Progenitor cell of endocrine pancreas (in vitro differentiated cells): ENCODE data around the gene ATG13. TPM values are rescaled to one million over a fixed set of nuclear protein-coding genes. Genes with fewer than 3 reads are reported as not detected.
"Not testable (repeated sequence)": the region's sequence is repeated elsewhere in the genome, so short reads cannot be mapped to it uniquely, and the experiment has no call there.

Experiments used
- DNase-seq: peaks from one replicate; pipeline ENCODE4 v3.0.0; 2021; ENCODE audit warnings: low spot score; ENCODE audit not compliant: unreplicated experiment
- H3K27ac Mint-ChIP-seq: 2 replicates; pipeline ENCODE4 v1.8.0; 2021; ENCODE audit warnings: mild to moderate bottlenecking, moderate library complexity, mixed read lengths
- H3K27me3 Mint-ChIP-seq: 2 replicates; pipeline ENCODE4 v1.8.0; 2021; ENCODE audit warnings: mixed read lengths
- H3K36me3 Mint-ChIP-seq: 2 replicates; pipeline ENCODE4 v1.8.0; 2022; ENCODE audit warnings: mixed read lengths; ENCODE audit not compliant: insufficient read depth
- H3K4me1 Mint-ChIP-seq: 2 replicates; pipeline ENCODE4 v1.8.0; 2021; ENCODE audit warnings: low read depth, mixed read lengths
- H3K4me3 Mint-ChIP-seq: 2 replicates; pipeline ENCODE4 v1.8.0; 2021; ENCODE audit warnings: low read depth, mild to moderate bottlenecking, moderate library complexity, mixed read lengths
- H3K9me3 Mint-ChIP-seq: 2 replicates; pipeline ENCODE4 v1.8.0; 2021; ENCODE audit warnings: low read depth, mixed read lengths
- total RNA-seq: library from RNA; stranded (reverse); gene quantifications from 2 replicates; pipeline ENCODE4 v1.2.1, GENCODE V29; 2021
- TF ChIP-seq, protein P1 (sequence below): fragments of 200-600 bp; sonication (generic); IDR thresholded peaks from one replicate; pipeline ENCODE4 v1.5.0; 2021; ENCODE audit warnings: antibody characterized with exemption, mild to moderate bottlenecking; ENCODE audit not compliant: unreplicated experiment

The ATG13 gene
- total RNA-seq, 1 donor from 2014 or later = 69.8 TPM

DNA sequence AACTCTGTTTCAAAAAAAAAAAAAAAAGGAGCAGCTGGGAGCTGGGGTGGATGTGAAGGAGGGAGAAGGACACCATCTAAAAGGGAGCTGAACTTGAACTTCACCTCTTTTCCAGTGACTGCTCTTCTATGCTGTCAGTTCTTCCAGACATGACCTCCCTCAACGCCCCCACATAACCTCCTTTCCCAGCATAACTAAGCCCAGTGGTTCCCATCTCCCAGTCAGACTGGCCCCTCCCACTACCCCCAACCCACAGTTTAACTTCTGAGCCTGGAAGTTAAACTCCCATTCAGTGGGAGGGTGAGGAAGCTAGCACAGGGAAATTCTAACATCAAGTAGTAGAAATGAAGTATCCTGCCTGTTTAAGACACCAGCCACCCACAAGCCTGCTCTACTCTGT is 81.2 kb downstream of the ATG13 start:
- peak overlapping the region; percentile 37 for H3K27ac Mint-ChIP-seq
- H3K9me3 Mint-ChIP-seq = no peaks in the 10 kb centered on the region
- peaks cover 7% of the 10 kb centered on the region for H3K36me3 Mint-ChIP-seq
- no peaks in the 10 kb centered on the region for H3K27me3 Mint-ChIP-seq
- DNase-seq = no peak
- H3K4me3 Mint-ChIP-seq = peak overlapping the region; percentile 33
- TF ChIP-seq, protein P1, sequence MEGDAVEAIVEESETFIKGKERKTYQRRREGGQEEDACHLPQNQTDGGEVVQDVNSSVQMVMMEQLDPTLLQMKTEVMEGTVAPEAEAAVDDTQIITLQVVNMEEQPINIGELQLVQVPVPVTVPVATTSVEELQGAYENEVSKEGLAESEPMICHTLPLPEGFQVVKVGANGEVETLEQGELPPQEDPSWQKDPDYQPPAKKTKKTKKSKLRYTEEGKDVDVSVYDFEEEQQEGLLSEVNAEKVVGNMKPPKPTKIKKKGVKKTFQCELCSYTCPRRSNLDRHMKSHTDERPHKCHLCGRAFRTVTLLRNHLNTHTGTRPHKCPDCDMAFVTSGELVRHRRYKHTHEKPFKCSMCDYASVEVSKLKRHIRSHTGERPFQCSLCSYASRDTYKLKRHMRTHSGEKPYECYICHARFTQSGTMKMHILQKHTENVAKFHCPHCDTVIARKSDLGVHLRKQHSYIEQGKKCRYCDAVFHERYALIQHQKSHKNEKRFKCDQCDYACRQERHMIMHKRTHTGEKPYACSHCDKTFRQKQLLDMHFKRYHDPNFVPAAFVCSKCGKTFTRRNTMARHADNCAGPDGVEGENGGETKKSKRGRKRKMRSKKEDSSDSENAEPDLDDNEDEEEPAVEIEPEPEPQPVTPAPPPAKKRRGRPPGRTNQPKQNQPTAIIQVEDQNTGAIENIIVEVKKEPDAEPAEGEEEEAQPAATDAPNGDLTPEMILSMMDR = no peak
- peaks cover 19% of the 10 kb centered on the region for H3K4me1 Mint-ChIP-seq

DNA sequence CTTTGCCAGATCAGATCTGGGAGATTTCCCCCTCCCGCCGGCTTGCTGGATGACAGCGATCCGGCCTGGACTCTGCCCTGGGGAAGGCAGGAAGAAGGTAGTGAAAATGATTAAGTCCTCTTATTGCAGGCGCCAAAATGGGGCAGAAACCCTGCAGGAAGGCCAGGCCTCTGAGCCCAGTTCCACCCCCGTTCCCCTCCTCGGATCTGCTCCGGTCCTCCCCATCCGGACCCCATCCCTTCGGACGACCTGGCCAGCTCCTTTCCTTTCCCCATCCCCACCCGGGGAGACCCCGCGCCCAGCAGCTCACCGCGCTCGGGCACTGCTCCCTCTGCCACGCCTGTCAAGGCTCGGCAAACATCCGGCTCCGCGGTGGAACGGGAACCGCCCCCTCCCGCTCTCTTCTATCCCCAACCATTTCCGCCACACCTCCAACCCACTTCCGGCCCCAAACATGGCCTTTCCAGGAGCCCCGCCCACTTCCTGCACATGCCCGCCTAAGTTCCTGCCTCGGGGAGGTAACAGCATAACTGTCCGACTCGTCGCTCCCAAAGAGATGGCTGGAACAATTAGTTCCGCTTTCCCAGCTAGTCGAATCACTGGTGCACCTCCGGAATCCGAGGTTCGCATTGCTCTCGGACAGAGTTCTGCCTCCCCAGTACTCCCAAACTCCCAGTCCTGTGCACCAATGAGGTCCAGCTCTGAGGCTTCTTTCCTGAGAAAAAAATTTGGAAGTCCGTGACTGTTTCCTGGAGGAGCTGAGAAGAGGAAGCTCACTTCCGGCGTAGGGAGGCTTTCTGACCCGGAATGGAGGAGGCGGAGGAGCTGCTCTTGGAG is 83.1 kb downstream of the ATG13 start, which contains the start of the genes ARHGAP1 and ZNF408:
Gene ARHGAP1 (minus strand): TSS at position 379 of the 837 bp plus-strand sequence. CDS start 4,512 bp downstream, outside the sequence.
Gene ZNF408 (plus strand): TSS at position 791 of the 837 bp plus-strand sequence. CDS start 17 bp downstream, at position 808.
- H3K4me1 Mint-ChIP-seq = peaks cover 19% of the 10 kb centered on the region
- TF ChIP-seq, protein P1 = no peak

DNA sequence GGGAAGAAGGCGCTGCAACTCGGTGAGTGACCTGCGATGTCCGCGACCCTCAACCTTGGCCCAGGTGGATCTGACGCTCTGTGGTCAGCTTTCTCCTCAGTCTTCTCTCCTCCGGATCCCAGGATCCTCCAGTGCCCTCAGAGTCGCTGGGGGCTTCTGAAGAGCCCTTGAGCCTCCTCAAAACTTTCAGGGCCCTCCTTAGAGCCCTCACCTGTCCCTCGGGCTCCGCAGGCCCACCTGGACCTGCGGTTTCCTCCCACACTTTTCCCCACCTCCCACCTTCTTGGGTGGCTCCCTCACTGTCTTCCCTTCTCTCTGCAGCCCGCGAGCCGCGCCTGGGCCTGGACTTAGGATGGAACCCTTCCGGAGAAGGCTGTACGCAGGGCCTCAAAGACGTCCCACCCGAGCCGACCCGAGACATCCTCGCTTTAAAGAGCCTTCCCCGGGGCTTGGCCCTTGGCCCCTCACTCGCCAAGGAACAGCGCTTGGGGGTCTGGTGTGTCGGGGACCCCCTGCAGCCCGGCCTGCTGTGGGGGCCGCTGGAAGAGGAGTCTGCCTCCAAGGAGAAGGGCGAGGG is 83.8 kb downstream of the ATG13 start:
- Mint-ChIP-seq H3K27ac (peak overlapping the region; percentile 99), H3K36me3 (peaks cover 5% of the 10 kb centered on the region), H3K4me3 (peak overlapping the region; percentile 99), H3K4me1 (peaks cover 19% of the 10 kb centered on the region), H3K9me3 (no peaks in the 10 kb centered on the region), H3K27me3 (no peaks in the 10 kb centered on the region)
- TF ChIP-seq, protein P1 = no peak
- no peak for DNase-seq

More for the DNA sequence above, 83.1 kb downstream of the ATG13 start, which contains the start of the genes ARHGAP1 and ZNF408:
- H3K27ac Mint-ChIP-seq = peak within 1 kb of the TSS; percentile 99
- peaks cover 5% of the 10 kb centered on the region for H3K36me3 Mint-ChIP-seq
- no peaks in the 10 kb centered on the region for H3K27me3 Mint-ChIP-seq
- peak within 1 kb of the TSS; percentile 99 for H3K4me3 Mint-ChIP-seq
- DNase-seq = peak; percentile 92
- H3K9me3 Mint-ChIP-seq = no peaks in the 10 kb centered on the region

DNA sequence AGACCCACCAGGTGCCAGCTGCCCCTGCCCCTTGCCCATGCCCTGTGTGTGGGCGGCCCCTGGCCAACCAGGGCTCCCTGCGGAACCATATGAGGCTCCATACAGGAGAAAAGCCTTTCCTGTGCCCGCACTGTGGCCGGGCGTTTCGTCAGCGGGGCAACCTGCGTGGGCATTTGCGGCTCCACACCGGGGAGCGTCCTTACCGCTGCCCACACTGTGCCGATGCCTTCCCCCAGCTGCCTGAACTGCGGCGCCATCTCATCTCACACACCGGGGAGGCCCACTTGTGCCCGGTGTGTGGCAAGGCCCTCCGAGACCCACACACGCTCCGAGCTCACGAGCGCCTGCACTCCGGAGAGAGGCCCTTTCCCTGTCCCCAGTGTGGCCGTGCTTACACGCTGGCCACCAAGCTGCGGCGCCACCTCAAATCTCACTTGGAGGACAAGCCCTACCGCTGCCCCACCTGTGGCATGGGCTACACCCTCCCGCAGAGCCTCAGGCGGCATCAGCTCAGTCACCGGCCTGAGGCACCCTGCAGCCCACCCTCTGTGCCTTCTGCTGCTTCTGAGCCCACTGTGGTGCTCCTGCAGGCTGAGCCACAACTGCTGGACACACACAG is 87.8 kb downstream of the ATG13 start:
- H3K27ac Mint-ChIP-seq = no peak overlapping the region
- no peaks in the 10 kb centered on the region for H3K27me3 Mint-ChIP-seq
- peaks cover 7% of the 10 kb centered on the region for H3K36me3 Mint-ChIP-seq
- H3K4me1 Mint-ChIP-seq = peaks cover 12% of the 10 kb centered on the region
- no peaks in the 10 kb centered on the region for H3K9me3 Mint-ChIP-seq
- TF ChIP-seq, protein P1 = no peak
- no peak overlapping the region for H3K4me3 Mint-ChIP-seq
- DNase-seq = no peak

DNA sequence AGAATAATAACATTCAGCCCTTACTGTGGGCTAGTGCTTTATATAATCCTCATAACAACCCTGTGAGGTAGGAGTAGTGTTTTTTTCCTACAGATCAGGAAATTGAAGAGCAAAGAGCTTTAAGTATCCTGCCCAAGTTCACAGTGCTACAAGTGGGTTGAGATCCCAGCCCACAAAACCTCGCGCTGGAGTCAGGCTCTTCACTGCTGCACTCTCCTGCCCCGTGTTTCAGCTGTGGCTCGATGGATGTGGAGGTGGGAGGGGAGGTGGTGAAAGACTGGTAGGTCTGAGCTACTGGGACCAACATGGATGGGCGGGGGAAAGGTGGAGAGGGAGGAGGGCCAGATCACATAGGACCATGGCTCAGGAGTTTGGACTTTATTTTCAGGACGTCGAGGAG is 89.5 kb downstream of the ATG13 start:
- Mint-ChIP-seq H3K9me3 (no peaks in the 10 kb centered on the region), H3K4me3 (no peak overlapping the region)
- DNase-seq = no peak

DNA sequence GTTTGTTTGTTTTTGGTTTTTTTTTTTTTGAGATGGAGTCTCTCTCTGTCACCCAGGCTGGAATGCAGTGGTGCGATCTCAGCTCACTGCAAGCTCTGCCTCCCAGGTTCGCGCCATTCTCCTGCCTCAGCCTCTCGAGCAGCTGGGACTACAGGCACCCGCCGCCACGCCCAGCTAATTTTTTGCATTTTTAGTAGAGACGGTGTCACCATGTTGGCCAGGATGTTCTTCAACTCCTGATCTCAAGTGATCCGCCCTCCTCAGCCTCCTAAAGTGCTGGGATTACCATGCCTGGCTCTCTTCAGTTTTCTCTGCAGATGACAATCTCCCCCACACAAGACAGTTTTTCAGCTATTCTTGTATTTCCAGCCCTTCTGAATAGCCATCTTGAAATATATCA is 92.0 kb downstream of the ATG13 start:
- not testable (repeated sequence) for H3K4me3 Mint-ChIP-seq, H3K27ac Mint-ChIP-seq, H3K9me3 Mint-ChIP-seq, H3K4me1 Mint-ChIP-seq, H3K36me3 Mint-ChIP-seq, DNase-seq, H3K27me3 Mint-ChIP-seq

More for the DNA sequence above, 89.5 kb downstream of the ATG13 start:
- no peaks in the 10 kb centered on the region for H3K27me3 Mint-ChIP-seq
- no peak overlapping the region for H3K27ac Mint-ChIP-seq
- peaks cover 7% of the 10 kb centered on the region for H3K36me3 Mint-ChIP-seq
- TF ChIP-seq, protein P1 = no peak
- H3K4me1 Mint-ChIP-seq = peaks cover 4% of the 10 kb centered on the region
